ENCODE results near the gene GALNS. TPM values are rescaled to one million over a fixed set of nuclear protein-coding genes. Genes with fewer than 3 reads are reported as not detected.

The GALNS gene
- total and polyA plus RNA-seq, 2 donors (not counting 3 experiments of a cell fraction or from before 2014, with no cell fraction given) = 21.8 to 40.2 TPM

DNA sequence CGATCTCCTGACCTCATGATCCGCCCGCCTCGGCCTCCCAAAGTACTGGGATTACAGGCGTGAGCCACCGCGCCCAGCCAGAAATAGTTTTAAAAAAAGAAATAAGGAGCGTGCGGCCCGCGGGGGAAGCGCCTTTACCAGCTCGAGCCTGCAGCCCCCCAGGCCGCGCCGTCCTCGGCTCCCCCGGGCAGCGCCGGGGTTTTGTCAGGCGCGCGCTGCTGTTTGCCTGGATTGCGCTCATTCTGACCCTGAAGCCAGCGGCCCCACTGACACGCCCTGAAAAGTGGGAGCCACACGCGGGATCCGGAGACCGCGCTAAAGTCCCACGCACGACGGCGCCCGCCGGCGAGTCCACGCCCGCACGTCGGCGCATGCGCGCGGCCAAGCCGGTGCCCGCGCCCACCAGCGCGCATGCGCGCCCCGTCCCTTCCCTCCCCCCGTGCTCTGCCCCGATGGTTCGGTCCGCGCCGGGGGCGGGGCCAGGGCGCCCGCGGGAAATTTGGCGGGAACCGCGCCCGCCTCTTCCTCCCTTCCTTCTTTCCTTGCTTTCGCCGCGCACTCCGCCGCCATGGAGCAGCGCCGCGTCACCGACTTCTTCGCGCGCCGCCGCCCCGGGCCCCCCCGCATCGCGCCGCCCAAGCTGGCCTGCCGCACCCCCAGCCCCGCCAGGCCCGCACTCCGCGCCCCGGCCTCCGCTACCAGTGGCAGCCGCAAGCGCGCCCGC lies 53.3 kb downstream of the GALNS start, which contains the start of gene CDT1:
TSS of gene CDT1 (plus strand) at position 526 of the 724 bp plus-strand sequence. CDS start at position 569, 43 bp downstream.
- TF ChIP-seq CTCF (IDR thresholded peaks at IDR 0.05; ENCODE audit: extremely low read depth in 1 of 2, insufficient read depth in 1 of 2, low read depth in 1 of 2, low read length in 2 of 2) (no peak), POLR2AphosphoS5 (IDR thresholded peaks at IDR 0.05; ENCODE audit: insufficient read depth, low read depth, low read length) (peak; percentile 96), EZH2 (IDR thresholded peaks at IDR 0.05; ENCODE audit: borderline replicate concordance, low read depth, low read length, severe bottlenecking) (no peak), FOS (IDR thresholded peaks at IDR 0.05; ENCODE audit: borderline replicate concordance, insufficient read depth, low read length) (no peak), JUN (IDR thresholded peaks at IDR 0.05; ENCODE audit: borderline replicate concordance, insufficient read depth, insufficient read length, low read depth) (no peak), GATA2 (IDR thresholded peaks at IDR 0.05; ENCODE audit: insufficient read depth, insufficient read length, low read depth, low read length) (no peak), POLR2A (IDR thresholded peaks at IDR 0.05; ENCODE audit: low read depth, low read length) (peak; percentile 82), MYC (IDR thresholded peaks at IDR 0.05; ENCODE audit: low read depth, low read length) (no peak)
- TF ChIP-seq, protein P1, sequence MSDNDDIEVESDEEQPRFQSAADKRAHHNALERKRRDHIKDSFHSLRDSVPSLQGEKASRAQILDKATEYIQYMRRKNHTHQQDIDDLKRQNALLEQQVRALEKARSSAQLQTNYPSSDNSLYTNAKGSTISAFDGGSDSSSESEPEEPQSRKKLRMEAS (IDR thresholded peaks at IDR 0.05; ENCODE audit: insufficient read depth, insufficient read length) = no peak
- H3K9me3 ChIP-seq (replicated peaks; ENCODE audit: control insufficient read depth, insufficient read depth, low read length) = no peaks in the 10 kb centered on the region
- no peaks in the 10 kb centered on the region for H3K27me3 ChIP-seq (ENCODE audit: control insufficient read depth in 2 of 2, insufficient read depth in 2 of 2, low read length in 2 of 2)
- H3K27ac ChIP-seq (ENCODE audit: insufficient read depth, low read depth, low read length) = peak within 1 kb of the TSS; percentile 58
- dilution Hi-C loops (cut with MboI; ENCODE audit: extremely low pct_ligation_motif_present, low sequenced_read_pairs) = no loop called here
- POLR2A ChIA-PET = no interaction called here
- peak within 1 kb of the TSS; percentile 79 for H3K9ac ChIP-seq (replicated peaks; ENCODE audit: extremely low read depth, insufficient read depth, low read length)
- peaks cover 0 to 4% of the 10 kb centered on the region in 2 experiments for H3K36me3 ChIP-seq (ENCODE audit: control insufficient read depth in 2 of 2, extremely low read depth in 1 of 2, insufficient read depth in 2 of 2, low read length in 2 of 2)
- intact Hi-C loops (cut with micrococcal nuclease) = loop anchor here (1.0 kb wide), 2 partner anchors 20 to 66 kb away; no protein-coding TSS in a partner anchor
- H4K20me1 ChIP-seq (replicated peaks; ENCODE audit: control insufficient read depth, extremely low read depth, insufficient read depth, low read length) = no peaks in the 10 kb centered on the region
- no TSS peak for BruUV-seq (replicated peaks)
- H2AFZ ChIP-seq (ENCODE audit: low read depth, low read length) = peak within 1 kb of the TSS; percentile 12
- peak; percentile 79 for FAIRE-seq
- H3K9me1 ChIP-seq (replicated peaks; ENCODE audit: control insufficient read depth, extremely low read depth, insufficient read depth, low read length) = no peaks in the 10 kb centered on the region
- DNase-seq (ENCODE audit: low read depth, low spot score) = peak; percentile 76
- peaks cover 10% of the 10 kb centered on the region for H3K4me1 ChIP-seq (ENCODE audit: control insufficient read depth, extremely low read depth, insufficient read depth, low read length)
- peak within 1 kb of the TSS; percentile 64 for H3K4me2 ChIP-seq (ENCODE audit: insufficient read depth, low read length)
- CTCF ChIA-PET = interaction anchor here (0.7 to 2.1 kb wide), 3 partner anchors 10 to 66 kb away, joined by 3 to 14 read pairs (median 7); partner anchors contain the start of gene PIEZO1
- H3K79me2 ChIP-seq (ENCODE audit: control insufficient read depth, insufficient read depth, low read length) = peaks cover 22% of the 10 kb centered on the region
- H3K4me3 ChIP-seq (replicated peaks in 1 of 3; ENCODE audit: insufficient read depth in 1 of 3, low read depth in 1 of 3, low read length in 3 of 3) = peak within 1 kb of the TSS; percentile 46 to 49 (median 47)
